Suprapubic skin (tissue), 4 donors: ENCODE data around the gene CRKL.

Experiments
- CTCF ChIP-seq, 2 donors: fragments of 200-600 bp in 1 of 2; fragments of 450-650 bp in 1 of 2; sonication (generic) in 1 of 2; IDR thresholded peaks; one replicate each; pipeline ENCODE4 v1.5.1; 2016 to 2019; ENCODE audit warnings: antibody characterized with exemption in 2 of 2, mild to moderate bottlenecking in 1 of 2, moderate library complexity in 1 of 2
- EP300 ChIP-seq: sonication (generic); formaldehyde crosslinking; IDR thresholded peaks from one replicate; pipeline ENCODE4 v1.6.1; 2017; ENCODE audit warnings: antibody characterized with exemption
- POLR2AphosphoS5 ChIP-seq, 3 donors: sonication (generic); formaldehyde crosslinking; IDR thresholded peaks; one replicate each; pipeline ENCODE4 v1.6.1; 2017; ENCODE audit warnings: antibody characterized with exemption in 3 of 3

GRCh38 chr22:20940904-20941385 is 23.7 kb downstream of the CRKL start:
- TF ChIP-seq CTCF (IDR thresholded peaks at IDR 0.05) (no peak), POLR2AphosphoS5 (IDR thresholded peaks at IDR 0.05) (no peak), EP300 (no peak)
